Smooth muscle cell (in vitro differentiated cells): ENCODE results near the gene SEL1L. TPM values are rescaled to one million over a fixed set of nuclear protein-coding genes. Genes with fewer than 3 reads are reported as not detected.

ENCODE experiments used
- DNase-seq: peaks from one replicate; lab custom pipeline; 2025; ENCODE audit not compliant: unreplicated experiment; lab: John Stamatoyannopoulos, UW
- H2AFZ ChIP-seq: fragments of 200-600 bp; sonication (generic); 2 replicates; pipeline ENCODE4 v1.6.0; 2016; ENCODE audit warnings: antibody characterized with exemption, low read depth, mild to moderate bottlenecking
- H3F3A ChIP-seq: fragments of 200-600 bp; sonication (generic); 2 replicates; pipeline ENCODE4 v1.6.0; 2017; ENCODE audit warnings: antibody characterized with exemption, low read depth
- H3K27ac ChIP-seq: fragments of 200-600 bp; sonication (generic); 2 replicates; pipeline ENCODE4 v1.5.1; 2016; ENCODE audit warnings: low read depth, mild to moderate bottlenecking
- H3K27me3 ChIP-seq: fragments of 200-600 bp; sonication (generic); 2 replicates; pipeline ENCODE4 v1.6.1; 2016; ENCODE audit warnings: low read depth, mild to moderate bottlenecking
- H3K36me3 ChIP-seq: fragments of 200-600 bp; sonication (generic); 2 replicates; pipeline ENCODE4 v1.5.1; 2016; ENCODE audit warnings: low read depth
- H3K4me1 ChIP-seq: fragments of 200-600 bp; sonication (generic); 2 replicates; pipeline ENCODE4 v1.5.1; 2016; ENCODE audit warnings: low read depth
- H3K4me2 ChIP-seq: fragments of 200-600 bp; sonication (generic); 2 replicates; pipeline ENCODE4 v1.6.0; 2016; ENCODE audit warnings: mild to moderate bottlenecking
- H3K4me3 ChIP-seq: fragments of 200-600 bp; sonication (generic); 2 replicates; pipeline ENCODE4 v1.5.1; 2016; ENCODE audit warnings: mild to moderate bottlenecking
- H3K79me2 ChIP-seq: fragments of 200-600 bp; sonication (generic); 2 replicates; pipeline ENCODE4 v1.6.0; 2016; ENCODE audit warnings: low read depth, mild to moderate bottlenecking
- H3K9ac ChIP-seq: fragments of 200-600 bp; sonication (generic); 2 replicates; pipeline ENCODE4 v1.6.0; 2016; ENCODE audit warnings: low read depth
- H3K9me3 ChIP-seq: fragments of 200-600 bp; sonication (generic); replicated peaks from 2 replicates; pipeline ENCODE4 v1.5.1; 2016; ENCODE audit warnings: low read depth
- H4K20me1 ChIP-seq: fragments of 200-600 bp; sonication (generic); 2 replicates; pipeline ENCODE4 v1.6.0; 2016; ENCODE audit warnings: low read depth
- CTCF ChIP-seq: fragments of 200-600 bp; sonication (generic); IDR thresholded peaks from 2 replicates; pipeline ENCODE4 v1.5.1; 2017; ENCODE audit warnings: borderline replicate concordance, mild to moderate bottlenecking, antibody characterized with exemption; ENCODE audit not compliant: insufficient read depth, poor library complexity, severe bottlenecking
- WGBS: methylation state at CpG from one replicate; pipeline ENCODE4 v1.1.7; 2016; ENCODE audit warnings: low lambda C conversion rate; 5-methylcytosine and 5-hydroxymethylcytosine counted together
- polyA plus RNA-seq: library from polyadenylated mRNA; unstranded; fragments of >200 nt; fragmentation: Nextera tagmentation; extraction: Ambion mirVana; gene quantifications from 2 replicates; pipeline ENCODE4 v1.2.1, GENCODE V29; 2016
- total RNA-seq: library from RNA; depleted of rRNA; stranded (reverse); fragments of >200 nt; gene quantifications from 2 replicates; pipeline ENCODE4 v1.2.3, GENCODE V29; 2014

The SEL1L gene
- total and polyA plus RNA-seq, 2 experiments from 2014 or later: 36.8 to 78.8 TPM

GRCh38 chr14:81506487-81506886, 27.2 kb downstream of the SEL1L start:
- no peak overlapping the region for H3K9ac ChIP-seq
- no peak for TF ChIP-seq CTCF
- no peak for DNase-seq
- H3K4me3 ChIP-seq: no peak overlapping the region
- no peaks in the 10 kb centered on the region for H3F3A ChIP-seq
- H3K4me1 ChIP-seq: peaks cover 3% of the 10 kb centered on the region
- H2AFZ ChIP-seq: no peak overlapping the region
- no peak overlapping the region for H3K4me2 ChIP-seq
- H4K20me1 ChIP-seq: peaks cover 23% of the 10 kb centered on the region
- H3K9me3 ChIP-seq: no peaks in the 10 kb centered on the region
- no peak overlapping the region for H3K27ac ChIP-seq
- peaks cover 14% of the 10 kb centered on the region for H3K36me3 ChIP-seq
- peaks cover 4% of the 10 kb centered on the region for H3K79me2 ChIP-seq
- no peaks in the 10 kb centered on the region for H3K27me3 ChIP-seq

- Histone ChIP-seq H4K20me1 (peaks cover 11% of the 10 kb centered on the region), H3K9ac (no peak overlapping the region), H2AFZ (no peak overlapping the region), H3K4me2 (no peak overlapping the region), H3K27ac (no peak overlapping the region), H3F3A (no peaks in the 10 kb centered on the region), H3K4me3 (no peak overlapping the region), H3K79me2 (no peaks in the 10 kb centered on the region), H3K9me3 (no peaks in the 10 kb centered on the region), H3K27me3 (no peaks in the 10 kb centered on the region), H3K36me3 (peaks cover 14% of the 10 kb centered on the region), H3K4me1 (no peaks in the 10 kb centered on the region)
- 99% methylated on average over 2 of the region's 2 CpGs for WGBS
- no peak for TF ChIP-seq CTCF
- DNase-seq: no peak
These were observed 28.8 kb downstream of the SEL1L start for GRCh38 chr14:81504864-81505263.

GRCh38 chr14:81485781-81486180, 47.9 kb downstream of the SEL1L start:
- Histone ChIP-seq H3F3A (no peaks in the 10 kb centered on the region), H2AFZ (no peak overlapping the region), H3K36me3 (peaks cover 49% of the 10 kb centered on the region), H3K4me2 (no peak overlapping the region), H3K4me3 (no peak overlapping the region), H3K27ac (no peak overlapping the region), H3K79me2 (no peaks in the 10 kb centered on the region), H4K20me1 (no peaks in the 10 kb centered on the region), H3K9ac (no peak overlapping the region), H3K4me1 (no peaks in the 10 kb centered on the region), H3K9me3 (no peaks in the 10 kb centered on the region), H3K27me3 (no peaks in the 10 kb centered on the region)
- 97% methylated on average over 1 of the region's 1 CpG for WGBS
- TF ChIP-seq CTCF: no peak
- no peak for DNase-seq

GRCh38 chr14:81485372-81485771, 48.3 kb downstream of the SEL1L start:
- TF ChIP-seq CTCF: no peak

More at GRCh38 chr14:81485372-81485771, 48.3 kb downstream of the SEL1L start:
- Histone ChIP-seq H3K79me2 (no peaks in the 10 kb centered on the region), H3F3A (no peaks in the 10 kb centered on the region), H3K9ac (no peak overlapping the region), H3K36me3 (peaks cover 49% of the 10 kb centered on the region), H4K20me1 (no peaks in the 10 kb centered on the region), H3K27ac (no peak overlapping the region), H3K4me2 (no peak overlapping the region), H3K4me1 (no peaks in the 10 kb centered on the region), H3K4me3 (no peak overlapping the region), H3K27me3 (no peaks in the 10 kb centered on the region), H3K9me3 (no peaks in the 10 kb centered on the region), H2AFZ (no peak overlapping the region)
- 98% methylated on average over 7 of the region's 7 CpGs for WGBS
- no peak for DNase-seq
